CD1c-positive myeloid dendritic cell (primary cell): Measurements from ENCODE around the gene KISS1R.

Experiments
- DNase-seq: peaks from one replicate; pipeline ENCODE4 v3.0.0-alpha.2; 2016; ENCODE audit errors: extremely low spot score

KISS1R gene

DNA sequence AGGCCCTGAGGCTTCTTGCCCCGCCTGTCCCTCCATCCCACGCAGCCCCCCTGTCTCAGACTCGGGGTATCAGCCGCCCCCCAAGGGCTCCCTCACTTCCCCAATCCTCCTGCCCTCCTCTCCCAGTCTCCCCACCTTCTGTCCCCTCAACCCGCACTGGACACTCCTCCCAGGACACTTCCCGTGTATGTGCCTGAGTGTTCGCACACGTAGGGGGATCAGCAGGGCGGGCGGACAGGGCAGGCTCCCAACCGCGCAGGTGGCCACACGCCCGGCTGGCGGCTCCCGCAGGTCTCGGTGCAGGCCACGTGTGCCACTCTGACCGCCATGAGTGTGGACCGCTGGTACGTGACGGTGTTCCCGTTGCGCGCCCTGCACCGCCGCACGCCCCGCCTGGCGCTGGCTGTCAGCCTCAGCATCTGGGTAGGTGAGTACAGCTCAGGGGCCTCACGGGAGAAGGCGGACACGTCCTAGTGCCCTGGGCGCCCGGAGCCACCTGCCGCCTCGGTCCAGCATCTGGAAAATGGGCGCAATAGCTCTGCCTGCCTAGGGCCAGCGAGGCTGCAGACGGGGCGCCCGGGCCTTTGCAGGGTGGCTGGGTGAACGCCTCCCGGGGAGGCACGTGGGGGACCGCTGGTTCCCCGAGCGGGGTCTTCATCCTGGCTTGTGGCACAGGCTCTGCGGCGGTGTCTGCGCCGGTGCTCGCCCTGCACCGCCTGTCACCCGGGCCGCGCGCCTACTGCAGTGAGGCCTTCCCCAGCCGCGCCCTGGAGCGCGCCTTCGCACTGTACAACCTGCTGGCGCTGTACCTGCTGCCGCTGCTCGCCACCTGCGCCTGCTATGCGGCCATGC lies 2.3 kb downstream of the KISS1R start:
- DNase-seq = peak; percentile 29

DNA sequence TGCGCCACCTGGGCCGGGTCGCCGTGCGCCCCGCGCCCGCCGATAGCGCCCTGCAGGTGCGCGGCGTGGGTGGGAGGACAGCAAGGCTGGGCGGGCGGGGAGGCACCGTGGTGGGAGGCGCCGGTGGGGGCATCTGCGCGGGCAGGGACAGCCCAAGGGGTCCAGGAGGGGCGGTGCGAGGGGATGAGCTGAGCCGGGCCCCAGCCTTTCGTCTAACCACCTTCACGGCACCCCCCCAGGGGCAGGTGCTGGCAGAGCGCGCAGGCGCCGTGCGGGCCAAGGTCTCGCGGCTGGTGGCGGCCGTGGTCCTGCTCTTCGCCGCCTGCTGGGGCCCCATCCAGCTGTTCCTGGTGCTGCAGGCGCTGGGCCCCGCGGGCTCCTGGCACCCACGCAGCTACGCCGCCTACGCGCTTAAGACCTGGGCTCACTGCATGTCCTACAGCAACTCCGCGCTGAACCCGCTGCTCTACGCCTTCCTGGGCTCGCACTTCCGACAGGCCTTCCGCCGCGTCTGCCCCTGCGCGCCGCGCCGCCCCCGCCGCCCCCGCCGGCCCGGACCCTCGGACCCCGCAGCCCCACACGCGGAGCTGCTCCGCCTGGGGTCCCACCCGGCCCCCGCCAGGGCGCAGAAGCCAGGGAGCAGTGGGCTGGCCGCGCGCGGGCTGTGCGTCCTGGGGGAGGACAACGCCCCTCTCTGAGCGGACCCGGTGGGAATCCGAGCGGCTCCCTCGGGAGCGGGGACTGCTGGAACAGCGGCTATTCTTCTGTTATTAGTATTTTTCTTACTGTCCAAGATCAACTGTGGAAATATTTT lies 3.1 kb downstream of the KISS1R start:
- DNase-seq = peak; percentile 65

DNA sequence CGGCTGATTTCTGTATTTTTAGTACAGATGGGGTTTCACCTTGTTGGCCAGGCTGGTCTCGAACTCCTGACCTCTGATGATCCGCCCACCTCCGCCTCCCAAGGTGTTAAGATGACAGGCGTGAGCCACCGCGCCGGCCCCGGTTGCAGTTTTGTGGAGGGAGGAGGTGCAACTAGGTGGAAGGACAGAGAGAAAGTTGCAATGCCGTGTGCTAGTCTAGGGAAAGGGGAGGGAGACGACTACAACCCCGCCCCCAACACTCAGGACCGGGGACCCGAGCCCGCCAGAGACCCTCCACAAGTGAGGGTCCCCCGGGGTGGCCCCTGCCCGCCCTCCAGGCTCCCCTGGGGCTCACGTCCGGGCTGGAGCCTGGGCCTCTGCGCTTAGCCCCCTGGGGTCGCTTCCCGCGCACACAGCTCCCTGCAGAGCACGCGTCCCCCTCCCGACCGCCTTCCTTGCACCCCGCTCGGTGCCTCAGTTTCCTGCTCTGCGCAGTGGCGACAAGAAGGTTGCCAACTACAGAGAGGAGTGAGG lies 7.5 kb downstream of the KISS1R start:
- no peak for DNase-seq

DNA sequence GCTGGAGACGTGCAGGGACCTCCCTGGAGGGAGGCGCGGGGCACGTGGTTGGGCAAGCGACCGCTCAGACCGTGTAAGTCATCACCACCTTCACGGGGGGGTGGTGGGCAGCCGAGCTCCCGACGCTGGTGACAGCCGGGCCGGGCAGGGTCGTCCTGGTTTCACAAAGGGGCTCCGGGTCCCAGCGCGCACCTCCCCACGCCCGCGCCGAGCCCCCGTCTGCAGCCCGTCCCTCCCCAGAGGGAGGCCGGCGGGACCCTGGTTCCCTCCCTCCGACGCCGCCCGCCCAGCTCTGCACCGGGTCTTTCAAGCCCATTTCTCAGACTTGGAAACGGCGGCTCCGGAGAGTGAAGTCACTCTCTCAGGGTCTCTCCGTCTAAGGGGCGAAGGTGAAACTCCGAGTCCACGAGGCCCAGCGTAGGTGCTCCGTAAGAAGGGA lies 8.0 kb downstream of the KISS1R start:
- DNase-seq = no peak

DNA sequence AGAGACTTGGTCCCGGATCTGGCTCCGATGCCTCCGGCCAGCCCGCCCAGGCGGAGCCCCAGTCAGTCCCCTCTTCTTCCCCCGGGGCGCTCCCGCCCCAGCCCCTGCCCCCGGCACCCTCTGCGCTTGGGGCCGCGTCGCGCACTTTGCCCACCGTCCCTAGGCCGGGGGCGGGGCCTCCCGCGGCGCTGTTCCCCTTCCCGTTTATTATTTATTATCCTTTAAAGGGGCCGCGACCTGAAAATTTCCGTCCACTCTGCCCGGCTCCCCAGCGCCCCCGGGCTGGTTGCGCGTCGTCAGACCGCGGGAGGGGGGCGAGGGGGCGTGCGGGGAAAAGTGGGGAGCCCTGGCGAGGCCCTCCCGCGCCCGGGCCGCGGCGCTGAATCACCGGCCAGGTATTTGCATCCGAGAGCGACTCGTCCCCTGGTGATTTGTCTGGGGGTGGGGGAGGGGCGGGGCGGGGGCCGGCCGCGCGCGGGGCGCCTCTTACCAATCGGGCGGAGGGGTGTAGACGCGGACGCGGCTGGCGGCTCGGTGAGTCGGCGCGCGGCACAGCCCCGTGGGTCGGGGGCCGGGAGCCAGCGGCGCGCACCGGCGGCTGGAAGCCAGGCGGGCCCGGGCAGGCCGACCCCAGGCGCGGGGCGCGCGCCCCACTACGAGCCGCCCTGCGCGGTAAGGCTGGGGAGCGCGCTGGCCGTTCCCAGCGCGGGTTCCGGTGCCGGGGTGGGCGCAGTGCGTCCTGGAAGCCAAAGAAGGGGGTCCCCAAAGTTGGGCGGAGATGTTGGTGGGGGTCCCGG lies 8.6 kb downstream of the KISS1R start, which contains the start of gene ARID3A:
Gene ARID3A, plus strand, starts transcription at position 510 of the 797 bp plus-strand sequence. CDS start 3,494 bp downstream, outside the sequence.
- peak; percentile 87 for DNase-seq

DNA sequence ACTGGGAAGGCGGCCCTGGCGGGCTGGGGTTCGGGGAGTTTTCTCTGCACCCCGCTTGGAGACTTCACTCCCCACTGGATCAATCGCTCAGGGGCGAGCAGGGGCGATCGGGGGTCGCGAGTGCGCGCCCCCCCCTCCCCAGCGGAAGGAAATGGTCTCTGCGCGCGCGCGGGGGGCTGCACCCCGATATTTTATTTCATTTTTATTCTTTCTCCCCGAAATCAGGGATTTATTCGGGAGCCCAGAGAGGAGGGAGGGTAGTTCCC lies 9.1 kb downstream of the KISS1R start:
- DNase-seq = no peak

DNA sequence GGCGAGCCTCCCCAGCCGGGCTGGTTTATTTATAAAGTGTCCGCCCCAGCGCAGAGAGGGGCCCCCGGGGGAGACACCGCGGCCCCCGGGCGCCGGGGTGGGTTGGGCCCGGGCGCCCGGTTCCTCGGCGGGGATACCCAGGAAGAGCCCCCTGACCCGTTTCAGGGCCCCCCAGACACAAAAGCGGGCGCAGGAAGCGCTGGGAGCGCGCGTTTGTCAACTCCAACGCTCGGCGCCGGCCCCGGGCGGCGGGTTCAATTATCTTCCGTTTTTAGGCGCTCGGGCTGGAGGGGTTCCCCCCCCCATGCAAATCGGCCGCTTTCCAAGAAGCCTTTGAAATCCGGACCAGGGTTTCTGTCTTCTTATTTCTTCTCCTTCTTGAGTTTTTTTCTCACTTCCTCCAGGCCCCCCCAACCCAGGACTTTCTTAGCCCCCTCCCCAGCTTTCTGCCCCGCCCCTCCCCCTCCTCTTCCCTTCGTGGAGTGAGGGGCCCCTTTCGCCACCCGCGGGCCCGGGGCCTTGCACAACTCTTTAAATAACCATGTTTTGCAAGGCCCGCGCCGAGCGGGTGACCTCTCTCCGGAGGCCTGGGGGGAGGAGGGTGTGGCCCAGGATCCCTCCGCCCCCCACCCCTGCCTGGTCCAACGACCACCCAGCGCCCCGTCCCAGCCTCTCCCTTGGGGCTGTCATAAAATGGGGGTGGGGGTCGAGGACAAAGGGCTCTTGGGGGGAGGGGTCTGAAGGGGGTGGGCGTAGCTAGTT lies 9.6 kb downstream of the KISS1R start:
- DNase-seq = peak; percentile 88

DNA sequence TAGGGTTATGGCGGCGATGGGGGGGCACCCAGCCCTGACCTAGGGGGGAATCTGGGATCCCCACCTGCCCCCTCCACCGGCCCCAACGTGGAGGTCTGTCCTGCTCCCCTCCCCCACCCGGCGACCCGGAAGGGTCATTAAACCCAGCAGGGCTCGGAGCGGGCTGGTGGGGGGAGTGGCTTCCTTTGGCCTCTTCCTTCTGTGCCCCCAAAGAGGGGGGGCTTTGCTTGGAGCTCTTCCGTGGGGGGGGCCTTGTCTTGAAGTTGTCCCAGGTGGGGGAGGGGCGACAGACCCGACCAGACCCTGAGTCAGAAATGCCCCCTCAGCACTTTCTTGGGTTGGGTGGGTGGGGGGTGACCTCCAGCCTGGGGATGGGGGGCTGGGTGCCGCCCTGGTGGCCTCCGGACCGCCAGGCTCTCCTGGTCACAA lies 10.2 kb downstream of the KISS1R start:
- no peak for DNase-seq

DNA sequence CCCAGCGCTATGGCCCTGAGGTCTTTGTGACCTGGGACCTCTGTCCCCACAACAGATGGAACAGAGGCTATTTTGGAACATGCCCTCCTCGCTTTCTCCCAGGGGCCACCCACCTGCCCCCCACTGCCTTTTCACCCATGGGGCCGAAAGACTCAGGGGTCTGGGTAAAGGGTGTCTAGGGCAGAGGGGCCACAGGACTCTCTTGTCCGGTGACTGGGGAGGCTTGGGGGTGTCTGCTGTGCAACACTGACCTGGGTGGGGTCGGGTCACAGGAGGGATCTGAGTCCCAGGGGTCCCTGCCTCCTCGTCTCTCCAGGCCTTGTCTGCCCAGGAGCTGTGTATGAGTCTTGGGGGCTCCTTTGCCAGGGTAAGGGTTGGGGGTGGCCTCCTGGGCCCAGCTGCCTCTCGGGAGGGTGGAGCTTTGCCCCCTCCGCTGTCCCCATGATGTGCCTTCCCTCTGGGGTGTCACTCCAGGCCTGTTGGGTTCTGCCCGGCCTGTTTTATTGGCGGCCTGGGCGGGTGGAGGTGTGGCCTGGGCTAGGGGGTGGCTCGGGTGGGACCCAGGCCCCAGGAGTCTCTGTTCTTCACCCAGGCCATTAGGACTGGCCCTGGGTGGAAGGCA lies 10.8 kb downstream of the KISS1R start:
- DNase-seq = no peak

DNA sequence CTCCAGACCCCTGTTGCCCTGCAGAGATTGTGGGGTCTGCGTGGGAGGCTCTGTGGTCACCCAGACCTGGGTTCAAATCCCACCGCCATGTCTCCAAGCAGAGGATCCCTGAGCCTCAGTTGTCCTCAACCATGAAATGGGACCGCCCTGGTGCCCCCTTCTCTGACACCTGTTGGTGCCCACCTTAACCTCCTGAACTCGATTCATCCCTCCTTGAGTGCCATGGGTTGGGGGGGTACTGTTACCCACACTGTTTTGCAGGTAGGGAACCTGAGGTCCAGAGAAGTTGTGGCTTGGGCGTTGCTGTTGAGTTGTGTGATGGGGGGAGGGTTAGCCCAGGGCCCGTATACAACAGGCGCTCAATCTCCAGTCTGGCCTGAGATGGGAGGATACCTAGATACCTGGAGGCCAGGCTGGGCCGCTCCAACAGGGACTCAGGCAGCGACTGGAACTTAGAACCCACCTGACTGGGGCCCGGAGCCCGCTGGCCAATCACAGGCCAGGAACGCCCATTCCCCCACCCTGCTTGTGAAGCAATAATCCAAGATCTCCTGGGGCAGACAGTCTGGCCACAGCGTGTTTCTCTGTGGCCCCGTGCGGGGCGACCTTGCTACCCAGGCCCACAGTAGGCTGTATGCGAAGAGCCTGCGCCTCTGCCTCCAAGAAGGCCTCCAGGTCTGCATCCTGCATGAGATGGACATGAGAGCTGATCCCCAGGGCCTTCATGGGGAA lies 11.5 kb downstream of the KISS1R start:
- no peak for DNase-seq

DNA sequence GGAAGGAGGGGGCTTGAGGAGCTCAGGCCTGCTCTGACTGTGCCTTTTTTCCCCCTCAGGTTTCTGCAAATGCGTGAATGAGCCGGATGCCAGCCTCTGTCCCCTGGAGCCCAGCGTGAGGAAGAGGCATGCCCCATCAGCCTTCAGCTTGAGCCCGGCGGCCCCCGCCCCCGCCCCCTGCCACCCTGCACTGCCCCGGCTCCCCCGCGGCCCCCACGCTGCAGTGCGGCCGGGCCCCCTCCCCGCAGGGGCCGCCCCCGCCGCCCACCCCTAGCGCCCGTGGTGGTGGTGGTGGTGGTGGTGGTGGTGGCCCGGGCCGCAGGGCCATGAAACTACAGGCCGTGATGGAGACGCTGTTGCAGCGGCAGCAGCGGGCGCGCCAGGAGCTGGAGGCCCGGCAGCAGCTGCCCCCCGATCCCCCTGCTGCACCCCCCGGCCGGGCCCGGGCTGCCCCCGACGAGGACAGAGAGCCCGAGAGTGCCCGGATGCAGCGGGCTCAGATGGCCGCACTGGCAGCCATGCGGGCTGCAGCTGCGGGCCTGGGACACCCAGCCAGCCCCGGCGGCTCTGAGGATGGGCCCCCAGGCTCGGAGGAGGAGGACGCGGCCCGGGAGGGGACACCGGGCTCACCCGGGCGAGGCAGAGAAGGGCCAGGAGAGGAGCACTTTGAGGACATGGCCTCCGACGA lies 12.2 kb downstream of the KISS1R start:
- no peak for DNase-seq

DNA sequence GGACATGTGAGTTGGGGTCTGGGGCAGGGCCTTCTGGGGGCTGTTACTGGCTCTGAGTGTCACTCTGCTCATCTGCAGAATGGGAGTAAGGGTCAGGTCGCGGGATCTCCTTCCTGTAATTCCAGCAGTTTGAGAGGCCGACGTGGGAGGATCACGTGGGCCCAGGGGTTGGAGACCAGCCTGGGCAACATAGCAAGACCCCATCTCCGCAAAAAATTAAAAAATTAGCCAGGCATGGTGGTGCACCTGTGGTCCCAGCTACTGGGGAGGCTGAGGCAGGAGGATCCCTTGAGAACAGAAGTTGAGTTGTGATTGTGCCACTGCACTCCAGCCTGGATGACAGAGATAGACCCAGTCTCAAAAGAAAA lies 12.7 kb downstream of the KISS1R start:
- DNase-seq = no peak

DNA sequence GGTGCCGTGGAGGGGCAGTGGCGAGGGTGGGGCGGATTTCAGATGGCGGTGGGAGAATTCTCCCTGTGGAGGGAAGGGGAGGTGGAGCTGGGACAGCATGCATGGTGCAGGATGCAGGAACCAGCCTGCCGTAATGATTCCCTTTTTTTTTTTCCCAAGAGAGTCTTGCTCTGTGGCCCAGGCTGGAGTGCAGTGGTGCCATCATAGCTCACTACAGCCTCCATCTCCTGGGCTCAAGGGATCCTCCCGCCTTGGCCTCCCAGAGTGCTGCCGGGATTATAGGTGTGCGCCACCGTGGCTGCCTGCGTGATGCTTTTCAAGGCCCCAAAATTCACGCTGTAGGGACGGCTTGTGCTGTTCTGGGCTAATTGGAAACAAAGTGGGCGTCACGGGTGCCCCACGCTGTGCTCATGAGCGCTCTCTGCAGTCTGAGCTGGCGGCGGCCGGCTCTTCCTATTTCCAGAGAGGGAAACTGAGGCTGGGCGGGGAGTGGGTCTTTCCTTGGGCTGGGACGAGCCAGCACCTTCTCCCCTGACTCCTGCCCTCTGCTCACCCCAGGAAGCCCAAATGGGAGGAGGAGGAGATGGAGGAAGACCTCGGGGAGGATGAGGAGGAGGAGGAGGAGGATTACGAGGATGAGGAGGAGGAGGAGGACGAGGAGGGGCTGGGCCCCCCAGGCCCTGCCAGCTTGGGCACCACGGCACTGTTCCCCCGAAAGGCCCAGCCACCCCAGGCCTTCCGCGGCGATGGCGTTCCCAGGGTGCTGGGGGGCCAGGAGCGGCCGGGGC lies 14.9 kb downstream of the KISS1R start:
- no peak for DNase-seq

DNA sequence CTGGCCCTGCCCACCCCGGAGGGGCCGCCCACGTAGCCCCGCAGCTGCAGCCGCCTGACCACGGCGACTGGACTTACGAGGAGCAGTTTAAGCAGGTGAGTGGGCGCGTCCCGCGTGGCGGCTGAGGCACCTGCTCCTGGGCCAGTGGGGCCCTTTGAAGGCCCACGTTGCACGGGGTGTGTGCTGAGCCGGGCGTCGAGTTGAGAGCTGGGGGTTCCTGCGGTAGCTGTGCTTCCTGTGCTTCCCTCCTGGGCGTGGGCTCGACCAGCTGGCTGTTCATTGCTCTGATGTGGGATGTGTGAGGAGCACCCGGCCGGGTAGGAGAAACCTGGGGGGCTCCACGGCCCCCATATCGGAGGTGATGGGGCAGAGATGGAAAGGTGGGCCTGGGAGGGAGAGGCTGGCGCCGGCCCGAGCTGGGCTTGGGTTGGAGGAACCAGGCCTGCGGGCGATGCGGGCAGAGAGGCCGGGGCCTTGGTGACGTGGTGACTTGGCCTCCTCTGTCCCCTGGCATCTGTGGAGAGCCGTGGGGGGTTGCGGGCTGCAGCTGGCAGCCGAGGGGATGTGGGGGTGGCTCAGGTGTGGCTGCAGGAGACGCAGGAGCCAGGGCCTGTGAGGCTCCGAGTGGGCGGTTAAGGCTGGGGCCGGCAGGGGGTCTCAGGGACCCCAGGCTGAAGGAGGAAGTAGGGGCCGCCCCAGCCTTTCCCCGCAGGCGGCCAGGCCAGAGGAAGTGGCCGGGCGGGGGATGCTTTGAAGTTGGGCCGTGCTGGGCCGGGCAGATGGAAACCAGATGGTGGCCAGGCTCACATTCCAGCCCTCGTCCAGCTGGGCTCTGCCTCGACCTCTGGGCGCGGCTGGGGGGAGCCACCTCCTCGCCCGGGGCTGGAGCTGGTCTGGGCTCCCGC lies 15.8 kb downstream of the KISS1R start:
- DNase-seq = peak; percentile 72

DNA sequence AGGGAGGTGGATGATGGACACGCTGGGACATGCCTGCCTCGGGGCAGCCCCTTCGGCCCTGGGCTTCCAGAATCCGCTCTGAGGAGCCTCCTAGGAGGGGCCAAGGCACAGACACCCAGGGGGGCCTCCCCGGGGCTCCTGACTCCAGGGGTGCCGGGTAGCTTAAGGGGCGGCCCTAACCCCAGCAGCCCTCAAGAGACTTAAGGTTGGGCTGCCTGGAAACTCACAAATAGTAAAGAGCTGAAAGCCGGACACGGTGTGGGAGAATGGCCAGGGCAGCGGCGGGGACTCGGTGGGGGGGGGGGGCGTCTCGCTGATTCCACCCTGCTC lies 16.4 kb downstream of the KISS1R start:
- DNase-seq = no peak

DNA sequence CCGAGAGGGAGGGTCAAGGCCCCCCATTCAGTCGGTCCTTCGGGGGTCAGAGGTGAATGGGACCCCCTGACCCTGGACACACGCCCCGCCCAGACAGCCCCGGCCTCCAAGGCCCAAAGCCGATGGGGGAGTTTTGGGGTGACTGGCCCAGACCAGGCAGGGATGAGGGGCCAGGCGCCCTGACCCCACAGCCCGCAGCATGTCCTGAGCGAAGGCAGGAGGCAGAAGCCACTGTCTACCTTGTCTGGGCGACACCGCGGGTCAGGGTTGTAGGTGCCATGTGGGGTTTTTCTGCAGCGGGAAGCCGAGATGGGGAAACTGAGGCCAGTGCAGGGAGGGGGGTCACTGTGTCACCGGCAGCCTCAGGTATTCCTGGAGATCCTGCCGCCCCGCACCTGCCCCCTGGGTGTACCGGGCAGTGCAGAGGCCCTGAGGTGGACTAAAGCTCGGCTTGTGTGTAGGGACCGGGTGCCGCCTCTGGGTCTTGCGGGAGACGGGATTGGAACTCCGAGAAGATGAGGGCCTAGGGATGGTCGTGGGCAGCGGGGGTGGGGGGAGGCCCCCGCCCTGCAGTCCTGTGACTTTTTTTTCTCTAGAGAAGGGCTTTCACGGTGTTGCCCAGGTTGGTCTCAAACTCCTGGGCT lies 17.2 kb downstream of the KISS1R start:
- DNase-seq = no peak

DNA sequence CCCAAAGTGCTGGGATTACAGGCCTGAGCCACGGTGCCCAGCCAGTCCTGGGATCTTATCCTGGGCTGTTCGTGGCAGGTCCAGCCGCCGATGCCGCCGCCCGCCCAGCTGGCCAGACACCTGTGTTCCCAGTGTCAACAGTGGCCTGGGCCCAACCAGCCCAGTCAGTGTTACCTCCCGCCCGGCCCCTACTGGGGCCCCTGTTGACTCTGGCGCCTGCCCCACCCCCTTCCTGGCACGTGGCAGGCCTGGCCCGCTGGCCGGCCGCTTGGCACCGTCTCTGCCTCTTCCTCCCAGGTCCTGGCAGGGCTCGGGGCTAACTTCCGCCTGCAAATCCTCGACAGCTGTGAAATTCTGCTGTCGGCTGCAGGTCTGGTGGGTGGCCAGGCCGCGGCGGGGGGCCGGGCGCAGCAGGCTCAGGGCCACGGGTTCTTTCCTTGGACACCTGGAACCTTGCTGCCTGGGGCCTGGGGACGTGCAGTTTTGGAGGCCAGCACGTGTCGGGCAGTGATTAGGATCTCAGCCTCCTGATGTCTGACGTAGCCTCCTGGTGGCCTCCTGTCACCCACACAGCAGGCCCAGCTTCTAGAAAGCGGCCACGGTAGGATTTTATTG lies 17.8 kb downstream of the KISS1R start:
- DNase-seq = peak; percentile 78
